Fibroblast of pulmonary artery (primary cell): Measurements from ENCODE around the gene PSMB2.

ENCODE experiments used
- DNase-seq: peaks from one replicate; pipeline ENCODE4 v3.0.0-alpha.2; 2010; ENCODE audit warnings: low read depth
- H3K4me3 ChIP-seq: replicated peaks from 2 replicates; pipeline ENCODE4 v1.5.1; 2011; ENCODE audit warnings: low read depth, mild to moderate bottlenecking, control low read depth, low read length, moderate library complexity
- TF ChIP-seq, protein P1 (sequence below): IDR thresholded peaks from 2 replicates; pipeline ENCODE4 v1.5.1; 2011; ENCODE audit warnings: mild to moderate bottlenecking, control low read depth, low read length, inconsistent platforms; ENCODE audit errors: missing control alignments

PSMB2 gene

DNA sequence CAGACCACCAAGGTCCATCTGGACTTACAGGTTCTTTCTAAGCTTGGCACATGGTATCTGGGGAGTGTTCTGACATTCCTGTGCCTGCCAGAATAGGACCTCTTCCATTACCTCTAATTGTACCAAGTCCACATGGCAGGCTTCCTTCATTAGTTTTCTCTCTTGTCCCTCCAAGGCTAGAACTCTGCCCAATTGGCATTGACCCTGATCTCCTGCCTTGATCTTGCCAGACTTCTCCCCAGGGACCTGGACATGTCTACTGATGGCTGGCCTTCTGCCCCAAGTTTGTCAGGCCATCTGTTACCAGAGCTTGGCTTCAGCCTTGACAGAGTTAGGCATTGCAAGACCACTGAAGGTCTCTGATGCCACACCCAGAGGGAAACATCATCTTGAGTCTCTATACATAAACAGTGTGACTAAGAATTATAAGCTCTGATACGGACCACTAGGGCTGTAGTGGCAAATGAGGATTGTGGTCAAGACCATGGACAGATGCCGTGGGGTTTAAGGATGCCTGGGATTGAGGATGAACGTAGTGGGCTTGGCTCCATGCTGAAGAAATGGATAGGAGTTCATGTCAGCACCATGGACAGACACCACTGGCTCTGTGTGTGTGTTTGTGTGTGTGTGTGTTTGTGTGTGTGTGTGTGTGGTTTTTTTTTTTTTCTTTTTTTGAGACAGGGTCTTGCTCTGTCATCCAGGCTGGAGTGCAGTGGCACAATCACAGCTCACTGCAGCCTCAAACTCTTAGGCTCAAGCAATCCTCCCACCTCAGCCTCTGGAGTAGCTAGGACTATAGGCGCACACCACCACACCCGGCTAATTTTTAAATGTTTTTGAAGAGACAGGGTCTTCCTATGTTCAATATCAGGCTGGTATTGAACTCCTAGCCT is 19.5 kb upstream of the PSMB2 start:
- peak; percentile 79 for DNase-seq
- H3K4me3 ChIP-seq = no peak overlapping the region
- TF ChIP-seq, protein P1, sequence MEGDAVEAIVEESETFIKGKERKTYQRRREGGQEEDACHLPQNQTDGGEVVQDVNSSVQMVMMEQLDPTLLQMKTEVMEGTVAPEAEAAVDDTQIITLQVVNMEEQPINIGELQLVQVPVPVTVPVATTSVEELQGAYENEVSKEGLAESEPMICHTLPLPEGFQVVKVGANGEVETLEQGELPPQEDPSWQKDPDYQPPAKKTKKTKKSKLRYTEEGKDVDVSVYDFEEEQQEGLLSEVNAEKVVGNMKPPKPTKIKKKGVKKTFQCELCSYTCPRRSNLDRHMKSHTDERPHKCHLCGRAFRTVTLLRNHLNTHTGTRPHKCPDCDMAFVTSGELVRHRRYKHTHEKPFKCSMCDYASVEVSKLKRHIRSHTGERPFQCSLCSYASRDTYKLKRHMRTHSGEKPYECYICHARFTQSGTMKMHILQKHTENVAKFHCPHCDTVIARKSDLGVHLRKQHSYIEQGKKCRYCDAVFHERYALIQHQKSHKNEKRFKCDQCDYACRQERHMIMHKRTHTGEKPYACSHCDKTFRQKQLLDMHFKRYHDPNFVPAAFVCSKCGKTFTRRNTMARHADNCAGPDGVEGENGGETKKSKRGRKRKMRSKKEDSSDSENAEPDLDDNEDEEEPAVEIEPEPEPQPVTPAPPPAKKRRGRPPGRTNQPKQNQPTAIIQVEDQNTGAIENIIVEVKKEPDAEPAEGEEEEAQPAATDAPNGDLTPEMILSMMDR = no peak

DNA sequence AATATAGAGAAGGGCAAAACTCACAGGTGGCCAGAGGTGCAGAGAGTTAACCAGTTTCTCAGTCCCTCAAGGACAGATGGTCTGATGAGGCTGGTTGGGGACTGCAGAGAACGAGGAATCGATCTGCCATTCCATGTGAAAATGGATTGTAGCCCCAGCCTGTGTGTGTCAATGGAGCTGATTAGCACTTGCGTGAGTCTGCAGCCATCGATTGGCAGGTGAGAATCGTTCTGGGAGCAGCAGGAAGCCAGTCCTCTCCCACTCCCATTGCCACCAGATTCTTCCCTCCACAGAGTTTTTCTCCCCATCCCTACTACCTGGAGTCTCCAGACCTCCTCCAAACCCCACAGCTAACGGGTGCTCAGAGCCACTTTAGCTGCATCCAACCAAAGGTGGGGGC is 18.3 kb upstream of the PSMB2 start:
- TF ChIP-seq, protein P1 = no peak
- no peak overlapping the region for H3K4me3 ChIP-seq
- DNase-seq = no peak

DNA sequence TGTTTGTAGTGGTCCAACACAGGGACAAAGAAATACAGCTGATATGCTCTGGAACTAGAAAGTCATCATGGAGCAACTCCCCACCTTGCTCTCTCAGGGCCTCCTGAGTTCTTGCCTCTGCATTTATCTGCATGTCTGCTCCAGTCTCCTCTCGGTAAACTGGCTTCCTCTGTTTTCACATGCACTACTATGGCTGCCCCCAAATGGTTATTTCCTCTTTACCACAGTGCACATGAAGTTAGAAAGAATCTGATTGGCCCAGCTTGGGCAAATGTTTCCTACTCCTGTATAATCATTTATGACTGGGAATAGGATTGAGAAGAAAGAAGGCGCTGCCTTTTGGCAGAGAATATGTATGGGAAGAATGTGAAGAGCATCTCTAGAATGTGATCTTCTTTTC is 16.5 kb upstream of the PSMB2 start:
- no peak for DNase-seq
- TF ChIP-seq, protein P1 = no peak
- H3K4me3 ChIP-seq = no peak overlapping the region

DNA sequence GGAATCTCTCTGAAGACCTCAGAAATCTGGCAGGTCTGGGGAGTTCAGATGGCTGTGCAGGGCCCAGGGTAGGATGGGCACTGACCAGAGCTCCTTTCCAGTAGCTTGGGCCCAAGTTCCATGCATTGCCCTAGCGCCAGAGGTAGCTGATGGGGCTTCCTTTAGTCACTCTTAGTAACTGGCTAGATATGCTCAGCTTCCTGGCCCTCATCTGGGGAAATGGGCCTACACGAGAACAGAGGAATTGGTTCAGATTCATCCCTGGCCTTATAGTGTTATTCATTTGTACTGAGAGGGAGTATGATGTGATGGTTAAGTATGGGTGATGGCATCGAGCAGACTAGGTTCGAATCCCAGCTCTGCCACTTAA is 15.5 kb upstream of the PSMB2 start:
- DNase-seq = no peak
- TF ChIP-seq, protein P1 = no peak
- H3K4me3 ChIP-seq = no peak overlapping the region

DNA sequence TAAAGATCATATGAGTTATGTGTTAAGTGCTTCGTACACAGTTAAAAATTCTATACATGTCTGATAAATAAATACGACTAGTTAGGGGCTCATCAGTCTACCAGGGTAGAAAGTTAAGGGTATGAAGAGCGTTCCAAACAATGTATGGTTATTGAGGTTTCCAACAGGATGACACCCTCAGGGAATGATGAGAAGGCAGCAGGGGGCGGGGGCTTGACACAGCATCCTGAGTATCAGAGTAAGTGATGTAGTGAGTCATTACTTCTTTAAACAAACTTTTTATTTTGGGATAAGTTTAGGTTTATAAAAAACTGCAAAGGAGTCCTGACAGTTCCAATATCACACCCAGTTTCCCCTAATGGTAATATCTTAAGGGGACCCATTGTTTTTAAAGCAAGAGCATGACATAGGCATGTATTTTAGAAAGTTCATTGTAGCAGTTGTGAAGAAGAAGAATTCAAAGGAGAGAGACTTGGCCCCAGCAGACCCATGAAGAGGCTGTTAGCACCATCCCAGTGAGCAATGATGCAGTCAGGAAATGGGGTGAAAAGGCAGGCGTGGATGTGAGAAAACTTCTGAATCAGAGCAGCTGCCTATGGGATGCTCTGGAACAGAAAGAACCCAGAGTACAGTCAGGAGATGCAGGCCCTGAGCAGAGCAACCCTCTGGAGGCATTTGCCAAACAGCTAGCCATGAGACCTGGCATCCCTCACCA is 15.0 kb upstream of the PSMB2 start:
- TF ChIP-seq, protein P1 = no peak
- no peak overlapping the region for H3K4me3 ChIP-seq
- no peak for DNase-seq

DNA sequence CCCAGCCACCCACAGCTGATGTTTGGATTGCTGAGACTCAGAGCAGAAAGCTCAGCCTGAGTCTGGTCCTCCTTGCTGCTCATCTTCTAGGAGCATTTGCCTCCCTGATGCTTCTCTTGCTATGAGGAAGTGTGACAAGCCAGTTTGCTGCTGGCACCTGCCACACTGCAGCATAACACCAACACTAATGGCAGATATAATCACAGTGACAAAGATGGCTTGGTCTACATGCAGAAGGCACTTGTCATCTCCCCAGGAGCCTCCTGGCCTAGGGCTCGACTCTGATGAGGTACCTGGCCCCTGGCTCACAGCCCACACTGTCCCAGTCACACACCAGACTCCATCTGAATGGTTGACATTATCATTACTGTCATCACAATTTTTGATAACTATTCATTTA is 13.9 kb upstream of the PSMB2 start:
- TF ChIP-seq, protein P1 = no peak
- no peak for DNase-seq
- H3K4me3 ChIP-seq = no peak overlapping the region
